Glutamatergic neuron (in vitro differentiated cells): ENCODE results near the gene RFNG. TPM values are rescaled to one million over a fixed set of nuclear protein-coding genes. Genes with fewer than 3 reads are reported as not detected.
A peak's percentile ranks its signal among the peaks of the same experiment; 100 is the strongest.
"Not testable (repeated sequence)": the region's sequence is repeated elsewhere in the genome, so short reads cannot be mapped to it uniquely, and the experiment has no call there.

ENCODE experiments used
- DNase-seq: peaks from one replicate; pipeline ENCODE4 v3.0.0; 2022
- H3K27ac Mint-ChIP-seq: one replicate; pipeline ENCODE4 v1.8.0; 2020; ENCODE audit warnings: mild to moderate bottlenecking, mixed read lengths, inconsistent platforms; ENCODE audit not compliant: unreplicated experiment
- H3K27me3 Mint-ChIP-seq: one replicate; pipeline ENCODE4 v1.8.0; 2020; ENCODE audit warnings: mild to moderate bottlenecking, moderate library complexity, mixed read lengths, inconsistent platforms; ENCODE audit not compliant: unreplicated experiment
- H3K36me3 Mint-ChIP-seq: one replicate; pipeline ENCODE4 v1.8.0; 2020; ENCODE audit warnings: mild to moderate bottlenecking, mixed read lengths, inconsistent platforms; ENCODE audit not compliant: unreplicated experiment
- H3K4me1 Mint-ChIP-seq: one replicate; pipeline ENCODE4 v1.8.0; 2020; ENCODE audit warnings: mild to moderate bottlenecking, low read depth, mixed read lengths, inconsistent platforms; ENCODE audit not compliant: unreplicated experiment
- H3K4me3 Mint-ChIP-seq: one replicate; pipeline ENCODE4 v1.8.0; 2020; ENCODE audit warnings: mild to moderate bottlenecking, mixed read lengths, inconsistent platforms; ENCODE audit not compliant: unreplicated experiment
- H3K9me3 Mint-ChIP-seq: one replicate; pipeline ENCODE4 v1.8.0; 2020; ENCODE audit warnings: mild to moderate bottlenecking, moderate library complexity, mixed read lengths, inconsistent platforms; ENCODE audit not compliant: unreplicated experiment
- CTCF ChIP-seq: fragments of 200-600 bp; sonication (generic); IDR thresholded peaks from one replicate; pipeline ENCODE4 v1.5.0; 2021; ENCODE audit not compliant: partially characterized antibody, unreplicated experiment
- total RNA-seq: library from RNA; stranded (reverse); fragmentation: NEBNext Ultra II Directional; extraction: Animal tissue kit (Norgen Biotek cat#: 25700); gene quantifications from one replicate; pipeline ENCODE4 v1.2.1, GENCODE V29; 2021; ENCODE audit not compliant: unreplicated experiment

RFNG gene
- total RNA-seq, 1 donor from 2014 or later, result 50.8 TPM

- TF ChIP-seq CTCF, result no peak
- no peak for DNase-seq
- H3K4me3 Mint-ChIP-seq, result no peak overlapping the region
- H3K9me3 Mint-ChIP-seq, result peaks cover 3% of the 10 kb centered on the region
- no peak overlapping the region for H3K27ac Mint-ChIP-seq
- H3K27me3 Mint-ChIP-seq, result peaks cover 7% of the 10 kb centered on the region
- H3K36me3 Mint-ChIP-seq, result no peaks in the 10 kb centered on the region
- peaks cover 2% of the 10 kb centered on the region for H3K4me1 Mint-ChIP-seq
Measured at GRCh38 chr17:82045936-82046484, 5.6 kb downstream of the RFNG start.

- Mint-ChIP-seq H3K27me3 (peaks cover 10% of the 10 kb centered on the region), H3K4me3 (no peak overlapping the region), H3K27ac (no peak overlapping the region), H3K36me3 (no peaks in the 10 kb centered on the region), H3K9me3 (peaks cover 3% of the 10 kb centered on the region), H3K4me1 (peaks cover 2% of the 10 kb centered on the region)
- no peak for DNase-seq
- TF ChIP-seq CTCF, result no peak
Measured at GRCh38 chr17:82043507-82043906, 8.1 kb downstream of the RFNG start.

GRCh38 chr17:82042649-82043048 is 9.0 kb downstream of the RFNG start:
- Mint-ChIP-seq H3K4me3 (no peak overlapping the region), H3K9me3 (peaks cover 4% of the 10 kb centered on the region), H3K27me3 (peaks cover 10% of the 10 kb centered on the region), H3K4me1 (peaks cover 6% of the 10 kb centered on the region), H3K36me3 (no peaks in the 10 kb centered on the region), H3K27ac (no peak overlapping the region)
- no peak for TF ChIP-seq CTCF
- DNase-seq, result no peak

GRCh38 chr17:82041144-82041814 is 10.3 kb downstream of the RFNG start:
- Mint-ChIP-seq H3K4me3 (peak overlapping the region; percentile 25), H3K27me3 (peaks cover 10% of the 10 kb centered on the region), H3K27ac (peak overlapping the region; percentile 55), H3K36me3 (no peaks in the 10 kb centered on the region), H3K4me1 (peaks cover 7% of the 10 kb centered on the region), H3K9me3 (peaks cover 4% of the 10 kb centered on the region)
- DNase-seq, result no peak
- no peak for TF ChIP-seq CTCF

- Mint-ChIP-seq H3K4me1 (peaks cover 4% of the 10 kb centered on the region), H3K36me3 (no peaks in the 10 kb centered on the region), H3K4me3 (no peak overlapping the region), H3K27ac (no peak overlapping the region), H3K27me3 (peaks cover 13% of the 10 kb centered on the region), H3K9me3 (peaks cover 11% of the 10 kb centered on the region)
- no peak for TF ChIP-seq CTCF
- no peak for DNase-seq
Measured at GRCh38 chr17:82039695-82040299, 11.8 kb downstream of the RFNG start.

GRCh38 chr17:82038796-82039409 is 12.7 kb downstream of the RFNG start:
- not testable (repeated sequence) for H3K4me1 Mint-ChIP-seq, H3K27ac Mint-ChIP-seq, H3K36me3 Mint-ChIP-seq, H3K4me3 Mint-ChIP-seq, DNase-seq
- peaks cover 11% of the 10 kb centered on the region for H3K9me3 Mint-ChIP-seq
- H3K27me3 Mint-ChIP-seq, result peaks cover 13% of the 10 kb centered on the region
